CD4-positive, alpha-beta T cell treated with Interleukin-17A for 4 hours (primary cell): ENCODE data around the gene LASP1NB.
"Not testable (repeated sequence)": the region's sequence is repeated elsewhere in the genome, so short reads cannot be mapped to it uniquely, and the experiment has no call there.

ENCODE experiments used
- DNase-seq: peaks from one replicate; pipeline ENCODE4 v3.0.0-alpha.2; 2020; ENCODE audit warnings: mixed read lengths

LASP1NB gene

DNA sequence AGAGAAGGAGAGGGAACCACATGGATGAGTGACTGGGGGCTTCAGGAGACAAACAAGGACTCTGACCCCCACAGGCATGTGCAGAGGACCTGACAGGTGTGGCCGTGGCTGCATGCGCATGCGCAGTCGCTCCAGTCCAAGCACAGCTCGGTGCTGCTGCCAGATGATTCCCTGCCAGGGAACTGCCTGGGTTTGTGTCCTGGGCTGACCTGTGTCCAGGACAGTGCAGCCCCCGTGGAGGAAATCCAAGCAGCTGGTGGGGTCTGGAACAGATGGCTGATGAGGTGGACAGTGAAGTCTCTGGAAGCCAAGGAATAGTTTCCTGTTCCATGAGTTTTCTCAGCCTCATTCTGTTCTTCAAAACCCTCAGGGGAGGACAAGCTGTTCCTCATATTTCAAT is 28.2 kb upstream of the LASP1NB start:
- DNase-seq: no peak

GRCh38 chr17:38897671-38898290 is 27.6 kb upstream of the LASP1NB start:
- DNase-seq: no peak

GRCh38 chr17:38898291-38898679 is 27.1 kb upstream of the LASP1NB start:
- DNase-seq: peak; percentile 57

GRCh38 chr17:38898812-38899348 is 26.5 kb upstream of the LASP1NB start:
- DNase-seq: peak; percentile 94

DNA sequence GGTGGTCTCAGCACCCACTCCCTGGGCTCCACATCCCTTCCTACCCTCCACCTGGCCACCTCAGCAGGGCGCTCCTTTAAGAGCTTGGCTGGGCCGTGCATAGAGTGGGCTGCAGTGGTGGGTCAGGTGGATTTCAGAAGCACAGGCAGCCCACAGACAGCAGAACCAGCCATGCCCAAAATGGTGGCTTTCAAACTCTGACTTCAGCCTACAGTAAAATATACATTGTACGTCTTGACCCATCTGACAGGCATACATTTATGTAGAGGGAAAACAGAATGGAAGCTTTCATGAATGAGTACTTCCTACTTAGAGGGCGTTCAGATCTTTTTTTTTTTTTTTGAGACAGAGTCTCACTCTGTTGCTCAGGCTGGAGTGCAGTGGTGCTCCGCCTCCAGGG is 26.0 kb upstream of the LASP1NB start:
- DNase-seq: no peak

- DNase-seq: peak; percentile 35
Observed at GRCh38 chr17:38900978-38901656, 24.3 kb upstream of the LASP1NB start.

- no peak for DNase-seq
Observed at GRCh38 chr17:38903404-38903803, 22.0 kb upstream of the LASP1NB start.

DNA sequence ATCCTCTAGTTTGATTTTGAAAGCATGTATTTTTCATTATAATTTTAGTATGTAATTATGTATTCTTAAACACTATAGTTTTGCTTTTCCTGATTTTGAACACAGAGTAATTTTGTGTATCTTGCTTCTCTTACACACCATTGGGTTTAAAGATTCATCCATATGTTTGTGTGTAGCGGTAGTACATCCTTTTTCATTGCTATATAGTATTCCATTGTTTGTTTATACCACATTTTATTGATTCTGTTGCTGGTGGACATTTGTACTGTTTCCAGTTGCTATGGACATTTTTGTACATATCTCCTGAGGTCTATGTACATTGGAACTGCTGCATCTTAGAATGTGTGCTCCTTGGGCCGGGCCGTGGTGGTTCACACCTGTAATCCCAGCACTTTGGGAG is 20.5 kb upstream of the LASP1NB start:
- DNase-seq: no peak

- no peak for DNase-seq
Observed at GRCh38 chr17:38905375-38905774, 20.0 kb upstream of the LASP1NB start.

DNA sequence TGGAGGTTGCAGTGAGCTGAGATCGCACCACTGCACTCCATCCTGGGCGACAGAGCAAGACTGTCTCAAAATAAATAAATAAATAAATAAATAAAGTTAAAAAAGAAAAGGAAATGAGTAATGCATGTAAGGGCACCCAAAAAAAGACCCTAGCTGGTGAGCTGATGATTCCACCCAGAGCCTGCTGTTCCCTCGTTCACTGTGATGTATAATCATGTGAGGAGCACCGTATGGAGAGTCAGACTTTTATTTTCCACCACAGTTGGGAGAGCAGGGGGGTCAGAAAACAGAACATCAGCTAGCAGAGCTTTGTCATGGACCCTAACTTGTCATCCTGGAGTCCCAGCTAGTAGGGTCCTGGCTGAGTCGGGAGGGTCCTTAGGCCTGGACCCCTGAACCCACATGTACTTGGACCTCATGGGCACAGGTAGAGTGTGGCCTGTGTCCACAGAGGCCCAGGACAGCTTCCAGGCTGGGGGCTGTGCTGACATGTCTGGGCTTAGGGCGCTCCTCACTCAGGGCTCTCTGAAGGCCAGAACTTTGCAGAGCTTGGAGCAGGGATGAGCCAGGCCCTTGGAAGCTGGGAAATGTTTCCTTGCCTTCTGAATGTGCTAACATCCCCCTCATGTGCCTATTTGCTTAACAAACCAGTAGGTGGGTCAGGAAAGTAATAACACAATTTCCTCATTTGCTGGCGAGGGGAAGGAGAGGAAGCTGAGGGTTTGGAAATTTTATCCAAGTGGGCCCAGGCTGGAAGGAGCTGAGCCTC is 18.8 kb upstream of the LASP1NB start:
- no peak for DNase-seq

DNA sequence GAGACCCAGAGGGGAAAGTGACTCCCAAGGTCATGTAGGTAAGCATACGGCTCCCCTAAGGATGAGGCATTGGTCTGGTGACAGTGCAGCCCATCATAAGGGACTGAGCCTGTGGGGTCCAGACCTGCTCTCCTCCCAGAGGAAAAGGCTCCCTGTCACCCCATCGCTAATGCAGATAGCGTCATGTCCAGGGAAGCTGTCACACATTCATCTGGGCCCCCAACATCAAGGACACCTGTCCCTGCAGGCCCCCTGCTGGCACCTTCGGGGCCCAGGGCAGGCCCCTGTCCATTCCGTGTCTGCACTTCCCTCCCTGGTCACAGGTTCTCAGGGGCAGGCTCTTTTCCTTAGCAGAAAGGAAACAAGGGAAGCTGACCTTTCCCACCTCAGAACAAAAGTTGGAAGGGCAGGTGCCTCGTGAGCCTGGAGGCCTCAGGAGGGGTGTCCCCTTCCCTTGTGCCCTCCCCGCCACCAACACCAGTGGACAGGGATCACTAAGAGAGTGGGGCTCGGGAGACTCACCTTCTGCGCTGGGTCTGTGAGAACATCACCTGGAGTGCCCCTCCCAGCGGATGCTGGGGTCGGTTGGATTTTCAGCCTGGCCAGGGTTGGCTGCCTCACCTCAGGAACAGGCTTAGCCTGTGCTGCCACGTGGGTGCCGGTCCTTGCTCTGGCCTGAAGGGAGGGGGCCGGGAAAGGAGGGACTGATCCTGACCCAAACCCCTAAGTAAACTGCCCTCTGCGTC is 17.3 kb upstream of the LASP1NB start:
- DNase-seq: no peak

DNA sequence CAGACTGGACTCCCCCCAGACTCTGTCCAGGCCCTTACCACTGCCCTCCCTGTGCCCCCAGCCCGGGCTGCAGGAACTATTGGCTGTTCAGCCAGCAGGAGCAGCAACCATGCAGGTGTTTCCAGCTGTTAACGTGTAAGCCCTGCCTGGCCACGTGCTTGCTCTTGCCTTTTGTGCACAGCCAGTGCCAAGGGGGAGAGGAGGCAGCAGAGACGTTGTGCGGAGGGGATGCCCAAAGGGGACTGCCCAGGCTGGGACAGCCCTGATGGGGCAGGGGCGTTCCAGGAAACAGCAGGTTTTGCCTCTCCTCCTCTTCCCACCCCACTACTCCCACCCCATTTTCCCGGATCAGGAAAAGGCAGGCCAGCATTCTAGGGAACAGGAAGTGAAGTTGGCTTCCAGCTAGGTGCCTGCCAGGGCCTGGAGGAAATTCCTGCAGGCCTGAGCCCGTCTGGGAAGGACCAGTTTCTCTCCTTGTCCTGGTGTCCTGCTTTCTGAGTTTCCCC is 16.7 kb upstream of the LASP1NB start:
- DNase-seq: no peak

GRCh38 chr17:38910325-38910724 is 15.1 kb upstream of the LASP1NB start:
- no peak for DNase-seq

- no peak for DNase-seq
Observed at GRCh38 chr17:38911081-38911730, 14.2 kb upstream of the LASP1NB start.

DNA sequence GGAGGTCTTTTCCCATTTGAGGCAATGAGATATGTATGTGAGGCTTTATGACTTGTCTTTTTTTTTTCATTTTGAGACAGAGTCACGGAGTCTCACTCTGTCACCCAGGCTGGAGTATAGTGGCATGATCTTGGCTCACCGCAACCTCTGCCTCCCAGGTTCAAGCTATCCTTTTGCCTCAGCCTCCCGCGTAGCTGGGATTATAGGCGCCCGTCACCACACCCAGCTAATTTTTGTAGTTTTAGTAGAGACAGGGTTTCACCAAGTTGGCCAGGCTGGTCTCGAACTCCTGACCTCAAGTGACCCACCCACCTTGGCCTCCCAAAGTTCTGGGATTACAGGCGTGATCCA is 13.7 kb upstream of the LASP1NB start:
- not testable (repeated sequence) for DNase-seq

DNA sequence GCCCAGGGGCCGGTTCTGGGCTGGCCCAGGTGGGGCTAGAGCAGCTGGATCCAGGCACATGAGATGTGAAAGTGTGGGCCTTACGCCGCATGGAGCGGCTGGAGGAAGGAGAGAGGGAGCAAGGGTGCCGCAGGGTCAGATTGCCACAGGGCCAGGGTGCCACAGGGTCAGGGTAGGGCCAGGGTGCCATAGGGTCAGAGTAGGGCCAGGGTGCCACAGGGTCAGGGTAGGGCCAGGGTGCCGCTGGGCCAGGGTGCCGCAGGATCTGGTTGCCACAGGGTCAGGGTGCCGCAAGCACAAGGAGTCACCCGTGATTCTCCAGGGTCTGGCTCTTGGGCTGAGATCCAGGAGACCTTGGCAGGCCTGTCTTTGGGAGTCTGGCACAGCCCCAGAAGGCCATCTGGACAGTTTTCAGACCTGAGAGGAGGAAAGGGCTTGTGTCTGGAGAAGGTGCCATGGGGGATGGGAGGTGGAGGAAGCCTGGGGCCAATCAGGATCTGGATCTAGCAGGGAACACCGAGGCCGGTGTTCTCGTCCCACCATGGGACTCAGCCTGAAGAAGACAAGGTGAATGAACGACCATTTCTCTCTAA is 13.1 kb upstream of the LASP1NB start:
- no peak for DNase-seq

- DNase-seq: no peak
Observed at GRCh38 chr17:38914741-38915638, 10.4 kb upstream of the LASP1NB start.

- DNase-seq: no peak
Observed at GRCh38 chr17:38915639-38915995, 9.8 kb upstream of the LASP1NB start.

DNA sequence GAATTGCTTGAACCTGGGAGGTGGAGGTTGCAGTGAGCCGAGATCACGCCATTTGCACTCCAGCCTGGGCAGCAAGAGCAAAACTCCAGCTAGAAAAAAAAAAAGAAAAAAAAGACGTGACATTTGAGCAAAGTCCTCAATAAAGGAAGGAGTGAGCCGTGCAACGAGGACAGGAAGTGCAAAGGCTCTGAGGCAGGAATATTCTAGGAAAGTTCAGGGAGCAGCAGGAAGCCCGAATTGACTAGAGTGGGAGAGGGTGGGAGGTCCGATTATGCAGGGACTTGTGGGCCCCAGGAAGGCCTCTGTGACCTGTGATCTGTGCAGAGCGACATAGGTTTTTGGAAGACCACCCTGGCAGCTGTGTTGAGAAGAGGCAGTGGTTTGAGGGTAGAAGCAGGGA is 8.6 kb upstream of the LASP1NB start:
- DNase-seq: no peak

DNA sequence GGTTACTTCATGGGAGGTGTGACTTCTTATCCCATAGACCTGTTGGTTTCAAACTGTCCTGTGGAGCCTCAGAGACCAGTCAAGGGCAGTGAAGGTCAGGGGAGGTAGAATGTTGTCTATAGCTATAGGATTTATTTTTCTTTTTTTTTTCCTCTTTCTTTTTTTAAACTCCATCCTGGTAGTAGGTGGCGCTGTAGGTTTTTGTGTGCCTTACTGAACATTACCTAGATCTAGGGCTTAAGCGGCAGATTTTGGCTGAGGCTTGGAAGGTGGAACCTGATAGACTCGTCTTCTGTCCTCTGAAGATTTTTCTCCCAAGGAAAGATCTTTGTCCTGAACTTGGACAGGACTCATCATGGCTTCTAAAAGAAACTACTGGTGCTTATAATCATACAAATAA is 8.2 kb upstream of the LASP1NB start:
- no peak for DNase-seq
